ENCODE results near the gene LAMA5. TPM values are rescaled to one million over a fixed set of nuclear protein-coding genes. Genes with fewer than 3 reads are reported as not detected.

Gene LAMA5
- total RNA-seq, 1 experiment from 2014 or later: 321 TPM

GRCh38 chr20:62287129-62287528 is 80.0 kb downstream of the LAMA5 start:
- Histone ChIP-seq H2AFZ (ENCODE audit: low read depth, low read length, poor library complexity, severe bottlenecking) (no peak overlapping the region), H3K36me3 (ENCODE audit: control insufficient read depth in 1 of 2, insufficient read depth in 2 of 2, low read length in 2 of 2) (peaks cover 0 to 2% of the 10 kb centered on the region in 2 experiments; a peak in 2 of 4 replicates), H3K4me2 (ENCODE audit: low read length) (no peak overlapping the region), H3K27me3 (ENCODE audit: insufficient read depth, low read length) (no peaks in the 10 kb centered on the region), H3K4me3 (replicated peaks in 1 of 2; ENCODE audit: low read depth in 1 of 2, low read length in 2 of 2) (no peak overlapping the region), H3K4me1 (ENCODE audit: control insufficient read depth in 1 of 2, insufficient read depth in 2 of 2, low read length in 2 of 2) (no peaks in the 10 kb centered on the region), H3K9me2 (ENCODE audit: insufficient read depth) (no peaks in the 10 kb centered on the region), H3K9ac (ENCODE audit: low read length) (no peak overlapping the region), H3K9me3 (ENCODE audit: control insufficient read depth in 1 of 2, insufficient read depth in 1 of 2, low read depth in 1 of 2, low read length in 2 of 2) (no peaks in the 10 kb centered on the region), H3K79me2 (ENCODE audit: insufficient read depth, low read length) (no peaks in the 10 kb centered on the region), H4K20me1 (ENCODE audit: insufficient read depth) (no peaks in the 10 kb centered on the region), H3K27ac (ENCODE audit: low read depth, low read length) (no peak overlapping the region)
- ChIA-PET POLR2A (no interaction called here), RAD21 (ENCODE audit: low non-redundant PET in 1 of 2, low total read pairs in 2 of 2, uncharacterized antibody in 2 of 2, unreplicated experiment in 2 of 2) (no interaction called here), CTCF (no interaction called here)
- DNase-seq (ENCODE audit: low read depth, low spot score): no peak
- no peak for TF ChIP-seq CBX3 (IDR thresholded peaks at IDR 0.05; ENCODE audit: low read depth)
- no peak for TF ChIP-seq SP1 (IDR thresholded peaks at IDR 0.05; ENCODE audit: low read depth)
- no peak for TF ChIP-seq SRF (IDR thresholded peaks at IDR 0.05; ENCODE audit: low read depth)
- no peak for TF ChIP-seq YY1 (IDR thresholded peaks at IDR 0.05; ENCODE audit: extremely low read depth, insufficient replicate concordance, low read depth, low read length)
- TF ChIP-seq ZBTB33 (IDR thresholded peaks at IDR 0.05; ENCODE audit: extremely low read depth, insufficient replicate concordance, low read length): no peak
- TF ChIP-seq, protein P1, sequence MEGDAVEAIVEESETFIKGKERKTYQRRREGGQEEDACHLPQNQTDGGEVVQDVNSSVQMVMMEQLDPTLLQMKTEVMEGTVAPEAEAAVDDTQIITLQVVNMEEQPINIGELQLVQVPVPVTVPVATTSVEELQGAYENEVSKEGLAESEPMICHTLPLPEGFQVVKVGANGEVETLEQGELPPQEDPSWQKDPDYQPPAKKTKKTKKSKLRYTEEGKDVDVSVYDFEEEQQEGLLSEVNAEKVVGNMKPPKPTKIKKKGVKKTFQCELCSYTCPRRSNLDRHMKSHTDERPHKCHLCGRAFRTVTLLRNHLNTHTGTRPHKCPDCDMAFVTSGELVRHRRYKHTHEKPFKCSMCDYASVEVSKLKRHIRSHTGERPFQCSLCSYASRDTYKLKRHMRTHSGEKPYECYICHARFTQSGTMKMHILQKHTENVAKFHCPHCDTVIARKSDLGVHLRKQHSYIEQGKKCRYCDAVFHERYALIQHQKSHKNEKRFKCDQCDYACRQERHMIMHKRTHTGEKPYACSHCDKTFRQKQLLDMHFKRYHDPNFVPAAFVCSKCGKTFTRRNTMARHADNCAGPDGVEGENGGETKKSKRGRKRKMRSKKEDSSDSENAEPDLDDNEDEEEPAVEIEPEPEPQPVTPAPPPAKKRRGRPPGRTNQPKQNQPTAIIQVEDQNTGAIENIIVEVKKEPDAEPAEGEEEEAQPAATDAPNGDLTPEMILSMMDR (IDR thresholded peaks at IDR 0.05 in 2 of 3, conservative IDR thresholded peaks at IDR 0.05 in 1 of 3; ENCODE audit: borderline replicate concordance in 1 of 3, insufficient read depth in 1 of 3, low read depth in 2 of 3, low read length in 2 of 3): no peak
- TF ChIP-seq CEBPB (IDR thresholded peaks at IDR 0.05; ENCODE audit: low read depth): no peak
- TF ChIP-seq EZH2 (IDR thresholded peaks at IDR 0.05): no peak
- TF ChIP-seq, protein P2, sequence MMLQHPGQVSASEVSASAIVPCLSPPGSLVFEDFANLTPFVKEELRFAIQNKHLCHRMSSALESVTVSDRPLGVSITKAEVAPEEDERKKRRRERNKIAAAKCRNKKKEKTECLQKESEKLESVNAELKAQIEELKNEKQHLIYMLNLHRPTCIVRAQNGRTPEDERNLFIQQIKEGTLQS (IDR thresholded peaks at IDR 0.05): no peak
- TF ChIP-seq ZFX (IDR thresholded peaks at IDR 0.05): no peak
- TF ChIP-seq JUND (IDR thresholded peaks at IDR 0.05): no peak
- TF ChIP-seq REST (IDR thresholded peaks at IDR 0.05; ENCODE audit: low read depth): no peak
- TF ChIP-seq, protein P3, sequence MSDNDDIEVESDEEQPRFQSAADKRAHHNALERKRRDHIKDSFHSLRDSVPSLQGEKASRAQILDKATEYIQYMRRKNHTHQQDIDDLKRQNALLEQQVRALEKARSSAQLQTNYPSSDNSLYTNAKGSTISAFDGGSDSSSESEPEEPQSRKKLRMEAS (IDR thresholded peaks at IDR 0.05): no peak
- no peak for TF ChIP-seq ELF1 (IDR thresholded peaks at IDR 0.05; ENCODE audit: borderline replicate concordance, low read depth)
- TF ChIP-seq TCF7L2 (IDR thresholded peaks at IDR 0.05; ENCODE audit: borderline replicate concordance, extremely low read depth, insufficient read depth, insufficient read length): no peak
- TF ChIP-seq ZNF274 (IDR thresholded peaks at IDR 0.05; ENCODE audit: low read depth, low read length): no peak
- no peak for TF ChIP-seq POLR2AphosphoS5 (IDR thresholded peaks at IDR 0.05; ENCODE audit: low read depth, low read length)
- no peak for TF ChIP-seq FOSL1 (IDR thresholded peaks at IDR 0.05; ENCODE audit: low read depth)
- no peak for TF ChIP-seq RAD21 (IDR thresholded peaks at IDR 0.05; ENCODE audit: low read depth)
- TF ChIP-seq EGR1 (IDR thresholded peaks at IDR 0.05; ENCODE audit: low read depth): no peak
- no peak for ATAC-seq
- no TSS peak for BruUV-seq (replicated peaks)
- intact Hi-C loops (cut with micrococcal nuclease): no loop called here
